Tibial nerve (tissue), 4 donors: ENCODE measurements around the gene AANAT.

ENCODE experiments used
- CTCF ChIP-seq, 5 experiments: fragments of 200-600 bp in 3 of 5; fragments of 450-650 bp in 2 of 5; sonication (generic) in 3 of 5; IDR thresholded peaks; one replicate each; pipeline ENCODE4 v1.5.1; 2016 to 2019; ENCODE audit warnings: antibody characterized with exemption in 5 of 5, mild to moderate bottlenecking in 3 of 5, moderate library complexity in 2 of 5
- EP300 ChIP-seq, 2 donors: sonication (generic); formaldehyde crosslinking; IDR thresholded peaks; one replicate each; pipeline ENCODE4 v1.6.1; 2017; ENCODE audit warnings: antibody characterized with exemption in 2 of 2, mild to moderate bottlenecking in 1 of 2
- POLR2A ChIP-seq, 2 donors: fragments of 450-650 bp; IDR thresholded peaks; one replicate each; pipeline ENCODE4 v1.6.1; 2017; ENCODE audit warnings: antibody characterized with exemption in 2 of 2, mild to moderate bottlenecking in 2 of 2, moderate library complexity in 2 of 2

GRCh38 chr17:76439314-76439928, 28.0 kb upstream of the AANAT start:
- TF ChIP-seq POLR2A (IDR thresholded peaks at IDR 0.05) (no peak), CTCF (IDR thresholded peaks at IDR 0.05) (no peak), EP300 (IDR thresholded peaks at IDR 0.05) (no peak)
